Measurements from ENCODE around the gene TTLL7.

The TTLL7 gene

DNA sequence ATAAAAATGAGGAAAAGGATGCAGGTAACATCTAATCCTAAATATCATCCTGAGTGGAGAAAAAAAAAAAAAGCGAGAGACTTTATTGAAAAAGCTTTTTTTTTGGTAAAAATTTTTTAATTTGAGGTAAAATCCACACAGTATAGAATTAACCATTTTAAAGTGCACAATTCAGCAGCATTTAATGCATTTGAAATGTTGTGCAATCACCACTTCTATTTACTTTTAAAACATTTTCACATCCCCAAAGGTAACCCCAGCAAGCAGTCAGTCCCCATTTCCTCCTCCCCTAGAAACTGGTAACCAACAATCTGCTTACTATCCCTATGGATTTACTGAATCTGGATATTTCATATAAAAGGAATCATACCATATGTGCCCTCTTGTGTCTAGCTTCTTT, 166.7 kb downstream of the TTLL7 start:
- Histone ChIP-seq H3K36me3 (ENCODE audit: control insufficient read depth, insufficient read depth, low read length) (no peaks in the 10 kb centered on the region), H3K4me3 (ENCODE audit: low read length) (no peak overlapping the region), H3K27me3 (ENCODE audit: control insufficient read depth, insufficient read depth, low read length) (no peaks in the 10 kb centered on the region), H3K9ac (ENCODE audit: low read length) (no peak overlapping the region), H3K4me1 (ENCODE audit: control insufficient read depth, insufficient read depth, low read length) (no peaks in the 10 kb centered on the region), H3K9me3 (ENCODE audit: control insufficient read depth, low read length) (no peaks in the 10 kb centered on the region)

DNA sequence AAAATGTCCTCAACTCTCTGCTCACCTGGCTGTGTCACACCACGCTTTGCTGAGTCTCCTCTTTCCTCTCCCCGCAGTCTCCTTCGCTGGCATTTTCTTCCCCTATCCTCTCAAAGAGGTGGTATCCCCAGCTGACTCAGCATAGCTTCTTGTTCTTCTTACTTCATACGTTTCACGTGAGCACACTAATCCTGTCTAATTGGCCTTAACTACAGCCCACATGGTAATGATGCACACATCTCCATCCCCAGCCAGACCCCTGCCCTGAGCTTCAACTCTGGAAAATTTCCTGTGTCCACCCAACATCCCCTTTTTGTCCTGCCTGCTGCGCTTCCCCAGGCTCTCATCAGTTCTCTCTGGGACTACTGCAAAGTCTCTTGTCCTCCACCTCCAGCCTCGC, 169.8 kb downstream of the TTLL7 start:
- Histone ChIP-seq H3K36me3 (ENCODE audit: control insufficient read depth, insufficient read depth, low read length) (no peaks in the 10 kb centered on the region), H3K27me3 (ENCODE audit: control insufficient read depth, insufficient read depth, low read length) (no peaks in the 10 kb centered on the region)

GRCh38 chr1:83828456-83828855, 170.5 kb downstream of the TTLL7 start:
- H3K27me3 ChIP-seq (ENCODE audit: control insufficient read depth, insufficient read depth, low read length) = no peaks in the 10 kb centered on the region
- no peaks in the 10 kb centered on the region for H3K9me3 ChIP-seq (ENCODE audit: control insufficient read depth, low read length)
- no peaks in the 10 kb centered on the region for H3K4me1 ChIP-seq (ENCODE audit: control insufficient read depth, insufficient read depth, low read length)
- no peak overlapping the region for H3K4me3 ChIP-seq (ENCODE audit: low read length)
- no peaks in the 10 kb centered on the region for H3K36me3 ChIP-seq (ENCODE audit: control insufficient read depth, insufficient read depth, low read length)
- no peak overlapping the region for H3K9ac ChIP-seq (ENCODE audit: low read length)

More for the DNA sequence above, 169.8 kb downstream of the TTLL7 start:
- no peak overlapping the region for H3K4me3 ChIP-seq (ENCODE audit: low read length)
- H3K9ac ChIP-seq (ENCODE audit: low read length) = no peak overlapping the region
- H3K4me1 ChIP-seq (ENCODE audit: control insufficient read depth, insufficient read depth, low read length) = no peaks in the 10 kb centered on the region
- H3K9me3 ChIP-seq (ENCODE audit: control insufficient read depth, low read length) = no peaks in the 10 kb centered on the region

- H3K9me3 ChIP-seq (ENCODE audit: control insufficient read depth, low read length) = no peaks in the 10 kb centered on the region
- H3K9ac ChIP-seq (ENCODE audit: low read length) = no peak overlapping the region
- no peaks in the 10 kb centered on the region for H3K36me3 ChIP-seq (ENCODE audit: control insufficient read depth, insufficient read depth, low read length)
- no peaks in the 10 kb centered on the region for H3K27me3 ChIP-seq (ENCODE audit: control insufficient read depth, insufficient read depth, low read length)
- H3K4me1 ChIP-seq (ENCODE audit: control insufficient read depth, insufficient read depth, low read length) = no peaks in the 10 kb centered on the region
- H3K4me3 ChIP-seq (ENCODE audit: low read length) = no peak overlapping the region
Measured at GRCh38 chr1:83827741-83828140, 171.2 kb downstream of the TTLL7 start.

DNA sequence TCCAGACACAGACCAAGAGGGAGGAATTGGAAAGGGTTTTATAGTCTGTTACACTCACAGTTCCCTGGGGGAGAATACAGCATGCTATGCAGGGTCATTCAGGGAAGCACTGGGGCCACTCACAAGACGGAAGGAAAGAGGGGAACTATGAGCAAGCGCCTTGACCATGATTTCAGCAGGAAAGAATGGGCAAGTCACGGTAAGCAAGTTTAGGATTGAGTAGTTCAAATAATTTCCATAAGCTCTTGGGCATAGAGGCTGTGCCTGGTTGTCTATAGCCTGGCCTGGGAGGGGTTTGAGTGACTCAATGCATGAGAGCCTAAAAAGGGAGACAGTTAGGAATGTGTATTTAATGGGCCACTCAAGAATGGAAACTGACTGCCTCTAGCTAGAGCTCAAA, 176.7 kb downstream of the TTLL7 start:
- Histone ChIP-seq H3K27me3 (ENCODE audit: control insufficient read depth, insufficient read depth, low read length) (no peaks in the 10 kb centered on the region), H3K9me3 (ENCODE audit: control insufficient read depth, low read length) (no peaks in the 10 kb centered on the region), H3K9ac (ENCODE audit: low read length) (no peak overlapping the region), H3K36me3 (ENCODE audit: control insufficient read depth, insufficient read depth, low read length) (no peaks in the 10 kb centered on the region), H3K4me1 (ENCODE audit: control insufficient read depth, insufficient read depth, low read length) (no peaks in the 10 kb centered on the region), H3K4me3 (ENCODE audit: low read length) (no peak overlapping the region)

DNA sequence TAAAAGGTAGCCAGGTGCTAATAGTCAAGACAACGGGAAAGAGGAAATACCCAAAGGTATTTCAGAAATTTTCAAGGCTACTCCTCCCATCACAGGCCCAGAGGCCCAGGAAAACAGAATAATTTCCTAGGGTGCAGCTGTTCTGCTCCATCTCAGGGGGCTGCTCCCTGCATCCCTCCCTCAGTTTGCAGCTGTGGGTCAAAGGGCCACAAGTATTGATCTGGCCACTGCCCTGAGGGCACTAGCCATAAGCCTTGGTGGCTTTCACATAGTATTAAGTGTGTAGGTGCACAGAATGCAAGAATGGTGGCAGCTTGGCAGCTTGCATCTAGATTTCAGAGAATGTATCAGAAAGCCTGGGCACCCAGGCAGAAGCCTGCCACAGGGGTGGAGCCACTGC, 179.5 kb downstream of the TTLL7 start:
- Histone ChIP-seq H3K9ac (ENCODE audit: low read length) (no peak overlapping the region), H3K27me3 (ENCODE audit: control insufficient read depth, insufficient read depth, low read length) (no peaks in the 10 kb centered on the region), H3K9me3 (ENCODE audit: control insufficient read depth, low read length) (no peaks in the 10 kb centered on the region), H3K4me1 (ENCODE audit: control insufficient read depth, insufficient read depth, low read length) (no peaks in the 10 kb centered on the region), H3K4me3 (ENCODE audit: low read length) (no peak overlapping the region), H3K36me3 (ENCODE audit: control insufficient read depth, insufficient read depth, low read length) (no peaks in the 10 kb centered on the region)

DNA sequence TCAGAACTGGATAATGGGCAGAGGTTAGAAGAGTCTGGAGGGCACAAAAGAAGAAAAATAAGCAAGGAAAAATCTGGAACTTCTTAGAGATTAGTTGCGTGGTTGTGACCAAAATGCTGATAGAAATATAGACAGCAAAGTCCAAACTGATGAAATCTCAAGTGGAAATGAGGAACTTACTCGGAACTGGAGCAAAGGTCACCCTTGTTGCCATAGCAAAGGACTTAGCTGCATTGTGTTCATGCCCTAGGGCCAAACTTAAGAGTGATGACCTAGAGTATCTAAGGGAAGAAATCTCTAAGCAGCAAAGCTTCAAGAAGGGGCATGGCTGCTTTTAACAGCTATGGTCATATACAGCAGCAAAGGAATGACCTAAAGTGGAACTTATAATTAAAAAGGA, 180.0 kb downstream of the TTLL7 start:
- no peaks in the 10 kb centered on the region for H3K4me1 ChIP-seq (ENCODE audit: control insufficient read depth, insufficient read depth, low read length)
- no peaks in the 10 kb centered on the region for H3K27me3 ChIP-seq (ENCODE audit: control insufficient read depth, insufficient read depth, low read length)
- H3K9ac ChIP-seq (ENCODE audit: low read length) = no peak overlapping the region
- H3K4me3 ChIP-seq (ENCODE audit: low read length) = no peak overlapping the region
- no peaks in the 10 kb centered on the region for H3K36me3 ChIP-seq (ENCODE audit: control insufficient read depth, insufficient read depth, low read length)
- H3K9me3 ChIP-seq (ENCODE audit: control insufficient read depth, low read length) = no peaks in the 10 kb centered on the region

- Histone ChIP-seq H3K27me3 (ENCODE audit: control insufficient read depth, insufficient read depth, low read length) (no peaks in the 10 kb centered on the region), H3K9me3 (ENCODE audit: control insufficient read depth, low read length) (no peaks in the 10 kb centered on the region), H3K9ac (ENCODE audit: low read length) (no peak overlapping the region), H3K4me1 (ENCODE audit: control insufficient read depth, insufficient read depth, low read length) (no peaks in the 10 kb centered on the region), H3K4me3 (ENCODE audit: low read length) (no peak overlapping the region), H3K36me3 (ENCODE audit: control insufficient read depth, insufficient read depth, low read length) (no peaks in the 10 kb centered on the region)
Measured at GRCh38 chr1:83816836-83817235, 182.1 kb downstream of the TTLL7 start.

GRCh38 chr1:83815330-83815729, 183.6 kb downstream of the TTLL7 start:
- Histone ChIP-seq H3K9ac (ENCODE audit: low read length) (no peak overlapping the region), H3K27me3 (ENCODE audit: control insufficient read depth, insufficient read depth, low read length) (no peaks in the 10 kb centered on the region), H3K9me3 (ENCODE audit: control insufficient read depth, low read length) (no peaks in the 10 kb centered on the region), H3K4me1 (ENCODE audit: control insufficient read depth, insufficient read depth, low read length) (no peaks in the 10 kb centered on the region), H3K4me3 (ENCODE audit: low read length) (no peak overlapping the region), H3K36me3 (ENCODE audit: control insufficient read depth, insufficient read depth, low read length) (no peaks in the 10 kb centered on the region)

Data from mucosa of stomach (tissue), 1 donor.